Activated naive CD8-positive, alpha-beta T cell treated with anti-CD3 and anti-CD28 coated beads, Interleukin-2, amount 10 ng/mL, durations not matched to agents 7 days and 5 days (primary cell): ENCODE data around the gene CCDC169. TPM values are rescaled to one million over a fixed set of nuclear protein-coding genes. Genes with fewer than 3 reads are reported as not detected.
"Not testable (repeated sequence)": the region's sequence is repeated elsewhere in the genome, so short reads cannot be mapped to it uniquely, and the experiment has no call there.

Source experiments
- ATAC-seq: fragments of 150-1000 bp; cut with Tn5 transposase; one replicate; pipeline ENCODE4 v1.10.0; 2021; ENCODE audit warnings: low read depth, moderate library complexity
- POLR2A ChIA-PET: fragments of 350-600 bp; sonication (Branson Sonifier 250); formaldehyde crosslinking; loops from one replicate; lab custom pipeline; 2021; ENCODE audit warnings: antibody characterized with exemption; lab: Charles Lee
- DNase-seq: peaks from one replicate; pipeline ENCODE4 v3.0.0; 2021
- H3K27ac Mint-ChIP-seq: one replicate; pipeline ENCODE4 v1.8.0; 2022; ENCODE audit warnings: mild to moderate bottlenecking, mixed read lengths
- H3K27me3 Mint-ChIP-seq: one replicate; pipeline ENCODE4 v1.8.0; 2022; ENCODE audit warnings: mild to moderate bottlenecking, moderate library complexity, mixed read lengths
- H3K36me3 Mint-ChIP-seq: one replicate; pipeline ENCODE4 v1.8.0; 2021; ENCODE audit warnings: mild to moderate bottlenecking, mixed read lengths
- H3K4me1 Mint-ChIP-seq: one replicate; pipeline ENCODE4 v1.8.0; 2021; ENCODE audit warnings: mixed read lengths
- H3K4me3 Mint-ChIP-seq: one replicate; pipeline ENCODE4 v1.8.0; 2022; ENCODE audit warnings: mild to moderate bottlenecking, moderate library complexity, mixed read lengths
- H3K9me3 Mint-ChIP-seq: one replicate; pipeline ENCODE4 v1.8.0; 2021; ENCODE audit warnings: mixed read lengths
- total RNA-seq, 2 experiments: library from RNA; stranded (reverse); gene quantifications; one replicate each; pipeline ENCODE4 v1.2.3, GENCODE V29; 2021

The CCDC169 gene
- total RNA-seq, 2 experiments from 2014 or later, result not detected

DNA sequence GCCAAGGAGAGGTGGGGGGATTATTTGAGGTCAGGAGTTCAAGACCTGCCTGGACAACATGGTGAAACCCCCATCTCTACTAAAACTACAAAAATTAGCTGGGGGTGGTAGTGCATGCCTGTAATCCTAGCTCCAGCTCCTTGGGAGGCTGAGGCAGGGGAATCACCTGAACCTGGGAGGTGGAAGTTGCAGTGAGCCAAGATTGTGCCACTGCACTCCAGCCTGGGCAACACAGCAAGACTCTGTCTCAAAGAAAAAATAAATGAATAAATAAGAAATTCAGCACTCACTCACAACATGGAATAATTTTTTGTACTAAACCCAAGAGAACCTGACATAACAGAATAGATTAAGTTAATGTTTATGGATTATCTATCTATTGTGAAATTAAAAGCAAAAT is 34.6 kb upstream of the CCDC169 start:
- H3K27ac Mint-ChIP-seq, ATAC-seq, H3K9me3 Mint-ChIP-seq, H3K4me3 Mint-ChIP-seq, DNase-seq, POLR2A ChIA-PET, H3K27me3 Mint-ChIP-seq: not testable (repeated sequence)
- H3K4me1 Mint-ChIP-seq, result peaks cover 17% of the 10 kb centered on the region
- H3K36me3 Mint-ChIP-seq, result peaks cover 28% of the 10 kb centered on the region

DNA sequence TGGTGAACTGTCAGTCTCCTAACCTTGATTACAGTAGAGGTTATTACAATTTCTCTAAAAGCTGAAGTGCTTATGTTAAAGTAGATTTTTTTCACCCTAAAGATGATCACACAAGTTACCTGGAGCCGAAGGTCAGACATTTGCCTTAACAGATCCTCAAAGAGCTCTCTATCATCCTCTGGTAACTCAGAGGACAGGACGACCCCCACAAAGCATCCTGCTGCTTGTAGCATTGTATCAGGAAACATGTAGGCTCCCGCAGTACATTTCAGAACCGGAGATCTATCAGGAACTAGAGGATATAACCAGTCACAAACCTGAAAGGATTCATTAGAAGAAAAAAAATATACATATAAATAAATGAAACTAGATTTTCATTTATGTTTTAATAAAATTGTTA is 33.7 kb upstream of the CCDC169 start:
- Mint-ChIP-seq H3K9me3 (no peaks in the 10 kb centered on the region), H3K4me1 (peaks cover 8% of the 10 kb centered on the region), H3K27me3 (no peaks in the 10 kb centered on the region), H3K4me3 (no peak overlapping the region), H3K27ac (no peak overlapping the region), H3K36me3 (peaks cover 31% of the 10 kb centered on the region)
- no peak for DNase-seq
- POLR2A ChIA-PET, result no interaction called here
- no peak for ATAC-seq

DNA sequence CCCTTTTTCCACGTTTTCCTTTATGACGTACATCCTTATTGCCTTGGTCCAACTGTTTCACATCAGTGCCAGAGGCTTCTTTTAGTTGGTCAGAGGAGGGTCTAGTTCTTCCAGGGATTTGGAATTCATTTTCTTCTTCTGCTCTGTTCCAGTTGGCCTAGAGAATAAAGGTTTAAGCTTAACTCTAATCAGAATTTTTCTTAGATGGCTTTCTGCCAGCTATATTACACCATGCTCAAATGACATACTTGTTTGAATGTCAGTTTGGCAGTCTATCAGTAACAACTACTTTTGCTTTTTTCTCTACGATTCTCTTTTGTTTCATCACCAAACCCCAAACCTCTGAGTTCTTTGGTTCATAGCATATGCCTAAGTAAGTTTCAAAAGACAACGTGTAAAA is 31.7 kb upstream of the CCDC169 start:
- ATAC-seq (no peak), DNase-seq (no peak)
- Mint-ChIP-seq H3K27ac (no peak overlapping the region), H3K4me3 (no peak overlapping the region), H3K9me3 (no peaks in the 10 kb centered on the region), H3K27me3 (no peaks in the 10 kb centered on the region), H3K4me1 (peaks cover 7% of the 10 kb centered on the region), H3K36me3 (peaks cover 44% of the 10 kb centered on the region)
- POLR2A ChIA-PET, result no interaction called here

DNA sequence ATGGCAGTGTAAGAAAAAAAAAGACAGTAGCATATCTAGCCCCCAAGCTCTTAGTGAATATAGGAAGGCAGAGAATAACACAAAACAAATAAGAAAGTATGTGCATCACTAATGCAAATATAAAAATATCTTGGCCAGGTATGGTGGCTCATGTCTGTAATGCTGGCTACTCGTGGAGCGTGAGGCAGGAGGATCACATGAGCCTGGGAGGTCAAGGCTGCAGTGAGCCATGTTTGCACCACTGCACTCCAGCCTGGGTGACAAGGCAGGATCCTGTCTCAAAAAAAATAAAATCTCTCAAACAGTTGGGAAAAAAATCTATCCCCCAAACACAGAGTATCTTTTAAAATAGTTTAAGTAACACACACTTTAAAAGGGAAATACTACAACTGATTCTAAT is 31.2 kb upstream of the CCDC169 start:
- peaks cover 7% of the 10 kb centered on the region for H3K4me1 Mint-ChIP-seq
- no peaks in the 10 kb centered on the region for H3K9me3 Mint-ChIP-seq
- H3K27ac Mint-ChIP-seq, result no peak overlapping the region
- DNase-seq (no peak), ATAC-seq (no peak)
- no peak overlapping the region for H3K4me3 Mint-ChIP-seq
- H3K36me3 Mint-ChIP-seq, result peaks cover 45% of the 10 kb centered on the region
- POLR2A ChIA-PET, result no interaction called here
- no peaks in the 10 kb centered on the region for H3K27me3 Mint-ChIP-seq

DNA sequence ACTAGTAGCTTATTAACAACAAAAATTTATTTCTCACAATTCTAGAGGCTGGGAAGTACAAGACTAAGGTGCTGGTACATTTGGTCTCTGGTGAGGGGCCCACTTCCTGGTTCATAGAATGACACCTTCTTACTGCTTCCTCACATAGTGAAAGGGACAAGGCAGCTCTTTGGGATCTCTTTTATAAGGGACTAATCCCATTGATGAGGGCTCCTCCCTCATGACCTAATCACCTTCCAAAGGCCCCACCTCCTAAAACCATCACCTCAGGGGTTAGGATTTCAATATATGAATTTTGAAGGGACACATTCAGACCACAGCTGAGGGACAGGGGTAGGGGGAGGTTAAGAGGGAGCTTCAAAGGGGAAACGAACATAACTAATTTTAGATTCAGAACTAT is 28.3 kb upstream of the CCDC169 start:
- ATAC-seq (no peak), DNase-seq (no peak)
- no peaks in the 10 kb centered on the region for H3K9me3 Mint-ChIP-seq
- H3K27ac Mint-ChIP-seq, result no peak overlapping the region
- H3K27me3 Mint-ChIP-seq, result no peaks in the 10 kb centered on the region
- POLR2A ChIA-PET, result no interaction called here
- no peak overlapping the region for H3K4me3 Mint-ChIP-seq
- peaks cover 45% of the 10 kb centered on the region for H3K36me3 Mint-ChIP-seq
- H3K4me1 Mint-ChIP-seq, result peaks cover 3% of the 10 kb centered on the region

DNA sequence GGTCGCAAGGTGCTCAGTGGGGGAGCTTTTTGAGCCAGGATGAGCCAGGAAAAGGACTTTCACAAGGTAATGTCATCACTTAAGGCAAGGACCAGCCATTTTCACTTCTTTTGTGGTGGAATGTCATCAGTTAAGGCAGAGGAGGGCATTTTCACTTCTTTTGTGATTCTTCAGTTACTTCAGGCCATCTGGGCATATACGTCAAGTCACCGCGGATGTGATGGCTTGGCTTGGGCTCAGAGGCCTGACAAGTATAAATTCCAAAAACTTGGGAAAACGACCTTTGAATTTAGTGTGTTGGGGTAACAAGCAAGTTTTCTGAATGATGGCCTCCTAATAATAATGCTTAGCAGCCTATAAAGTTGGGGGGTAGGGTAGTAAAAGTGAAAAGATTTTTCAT is 27.3 kb upstream of the CCDC169 start:
- H3K4me3 Mint-ChIP-seq, ATAC-seq, DNase-seq, H3K9me3 Mint-ChIP-seq, H3K27ac Mint-ChIP-seq, H3K4me1 Mint-ChIP-seq, POLR2A ChIA-PET, H3K27me3 Mint-ChIP-seq: not testable (repeated sequence)
- peaks cover 43% of the 10 kb centered on the region for H3K36me3 Mint-ChIP-seq

DNA sequence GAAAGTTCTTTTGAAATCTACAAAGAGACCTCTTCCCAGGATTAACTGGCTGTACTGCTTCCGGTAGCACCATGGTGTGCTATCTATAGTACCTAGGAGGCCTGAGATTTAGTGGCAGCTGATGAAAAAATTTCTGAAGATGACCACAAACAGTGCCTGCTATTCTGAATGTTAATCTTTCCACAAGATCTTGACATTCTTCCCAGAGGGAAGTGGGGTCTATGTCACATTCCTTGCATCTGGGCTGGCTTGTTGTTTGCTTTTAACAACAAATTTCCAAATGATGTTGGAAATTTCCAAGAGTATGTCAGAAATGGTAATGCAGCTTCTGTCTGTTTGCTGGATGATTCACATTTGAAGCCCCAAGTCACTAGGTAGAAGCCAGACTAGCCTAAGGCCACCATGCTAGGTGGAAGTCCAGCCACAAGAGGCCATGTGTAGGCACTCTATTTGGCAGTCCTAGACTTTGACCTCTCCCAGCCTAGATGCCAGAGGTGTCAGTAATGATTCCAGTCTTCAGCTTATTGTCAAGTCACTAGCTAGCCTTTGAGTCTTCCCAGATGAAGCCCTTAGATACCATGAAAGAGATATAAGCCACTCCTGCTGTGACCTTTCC is 26.4 kb upstream of the CCDC169 start:
- Mint-ChIP-seq H3K27ac (no peak overlapping the region), H3K9me3 (no peaks in the 10 kb centered on the region), H3K4me1 (peaks cover 3% of the 10 kb centered on the region), H3K27me3 (no peaks in the 10 kb centered on the region), H3K36me3 (peaks cover 40% of the 10 kb centered on the region), H3K4me3 (no peak overlapping the region)
- POLR2A ChIA-PET, result no interaction called here
- no peak for DNase-seq
- ATAC-seq, result no peak

DNA sequence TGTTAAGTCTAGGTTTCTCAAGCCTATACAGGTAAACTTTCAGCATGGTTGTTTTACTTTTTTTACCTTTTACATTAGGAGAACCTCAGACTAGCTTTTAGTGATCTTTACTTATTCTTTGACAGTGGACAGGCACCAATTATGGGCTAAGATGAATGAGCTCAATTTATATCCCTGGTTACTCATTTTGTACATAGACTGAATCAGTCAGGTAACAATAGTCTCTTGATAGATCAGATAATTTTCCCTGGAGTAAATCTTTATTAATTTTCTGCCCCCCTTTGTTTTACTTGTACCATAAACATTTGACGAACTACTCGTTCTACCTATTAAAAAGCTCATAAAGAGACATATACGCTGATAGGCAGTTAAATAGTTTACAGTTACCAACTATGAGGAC is 25.8 kb upstream of the CCDC169 start:
- Mint-ChIP-seq H3K4me1 (peaks cover 3% of the 10 kb centered on the region), H3K36me3 (peaks cover 35% of the 10 kb centered on the region), H3K27ac (no peak overlapping the region), H3K27me3 (no peaks in the 10 kb centered on the region), H3K9me3 (no peaks in the 10 kb centered on the region), H3K4me3 (no peak overlapping the region)
- no peak for DNase-seq
- ATAC-seq, result no peak
- POLR2A ChIA-PET, result no interaction called here

DNA sequence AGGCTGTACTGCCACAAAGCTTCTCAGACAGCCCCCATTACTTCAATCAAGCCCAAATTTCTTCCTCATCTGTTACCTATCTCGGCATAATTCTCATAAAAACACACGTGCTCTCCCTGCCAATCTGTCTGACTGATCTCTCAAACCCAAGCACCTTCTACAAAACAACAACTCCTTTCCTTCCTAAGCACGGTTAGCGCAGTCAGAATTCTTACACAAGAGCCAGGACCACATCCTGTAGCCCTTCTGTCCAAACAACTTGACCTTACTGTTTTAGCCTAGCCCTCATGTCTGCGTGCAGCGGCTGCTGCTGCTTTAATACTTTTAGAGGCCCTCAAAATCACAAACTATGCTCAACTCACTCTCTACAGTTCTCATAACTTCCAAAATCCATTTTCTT is 22.2 kb upstream of the CCDC169 start:
- H3K27ac Mint-ChIP-seq, DNase-seq, H3K9me3 Mint-ChIP-seq, H3K27me3 Mint-ChIP-seq, POLR2A ChIA-PET, H3K4me1 Mint-ChIP-seq, ATAC-seq, H3K4me3 Mint-ChIP-seq: not testable (repeated sequence)
- H3K36me3 Mint-ChIP-seq, result peaks cover 22% of the 10 kb centered on the region

DNA sequence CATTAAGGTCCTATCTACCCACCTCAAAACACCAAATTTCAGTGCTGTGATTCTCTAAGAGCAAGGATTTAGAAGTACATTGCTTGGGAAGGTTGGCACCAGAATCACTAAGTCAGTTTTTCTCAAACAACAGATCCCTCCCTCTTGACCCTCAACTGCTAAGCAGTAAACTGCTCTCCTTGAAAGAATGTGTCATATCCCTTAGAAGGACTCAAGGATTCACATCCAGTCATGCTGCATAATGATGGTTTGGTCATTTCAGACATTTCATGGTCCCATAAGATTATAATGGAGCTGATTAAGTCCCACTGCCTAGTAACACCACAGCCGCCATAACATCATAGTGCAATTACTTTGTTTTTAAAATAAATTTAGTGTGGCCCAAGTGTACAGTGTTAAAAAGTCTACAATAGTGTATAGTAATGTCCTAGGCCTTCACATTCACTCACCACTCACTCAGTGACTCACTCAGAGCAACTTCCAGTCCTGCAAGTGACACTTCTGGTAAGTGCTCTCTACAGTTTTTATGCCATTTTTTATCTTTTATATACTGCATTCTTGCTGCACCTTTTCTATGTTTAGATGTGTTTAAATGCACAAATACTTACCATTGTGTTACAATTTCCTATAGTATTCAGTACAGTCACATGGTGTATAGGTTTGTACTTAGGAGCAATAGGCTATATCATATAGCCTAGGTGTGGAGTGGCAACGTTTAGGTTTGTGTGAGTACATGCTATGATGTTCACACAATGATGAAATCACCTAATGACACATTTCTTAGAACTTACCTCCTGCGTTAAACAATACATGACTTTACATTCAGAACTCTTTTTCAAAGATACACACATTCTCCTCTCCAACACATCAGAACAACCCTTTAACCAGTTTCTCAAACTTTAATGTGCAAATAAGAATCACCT is 15.7 kb upstream of the CCDC169 start:
- H3K27ac Mint-ChIP-seq, result no peak overlapping the region
- ATAC-seq (no peak), DNase-seq (no peak)
- no peak overlapping the region for H3K4me3 Mint-ChIP-seq
- H3K9me3 Mint-ChIP-seq, result no peaks in the 10 kb centered on the region
- POLR2A ChIA-PET, result no interaction called here
- H3K27me3 Mint-ChIP-seq, result no peaks in the 10 kb centered on the region
- H3K4me1 Mint-ChIP-seq, result no peaks in the 10 kb centered on the region
- peaks cover 23% of the 10 kb centered on the region for H3K36me3 Mint-ChIP-seq

DNA sequence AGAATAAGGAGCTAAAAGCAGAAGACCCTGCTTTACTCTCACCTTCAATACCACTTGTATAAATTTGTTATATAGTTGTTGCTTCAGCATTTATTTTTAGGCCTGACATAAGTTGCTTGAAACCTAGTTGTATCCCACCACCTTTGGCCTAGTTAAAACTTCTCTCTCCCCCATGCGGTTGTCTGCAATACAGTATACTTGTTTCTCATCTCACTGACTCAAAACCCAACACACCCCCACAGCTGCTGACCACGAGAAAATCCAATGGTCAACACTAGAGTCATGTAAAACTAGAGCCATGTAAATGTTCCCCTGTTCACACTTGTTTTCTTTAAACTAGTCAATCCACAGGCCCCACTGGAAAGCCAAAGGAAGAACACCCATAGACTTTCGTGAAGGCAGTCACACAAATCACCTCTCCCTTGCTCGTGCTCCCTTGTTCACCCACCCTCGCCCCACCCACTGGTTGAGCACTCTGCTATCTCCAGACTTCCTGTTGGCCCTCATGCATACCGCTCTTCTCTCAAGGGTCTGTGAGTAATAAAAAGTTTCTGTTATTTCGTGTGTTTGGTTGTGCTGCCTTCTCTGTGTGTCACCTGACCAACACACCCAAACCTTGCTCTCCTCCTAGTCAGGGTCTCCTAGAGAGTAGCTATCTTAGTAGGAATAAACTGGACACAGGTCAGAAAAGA is 12.9 kb upstream of the CCDC169 start:
- H3K27me3 Mint-ChIP-seq, result no peaks in the 10 kb centered on the region
- H3K36me3 Mint-ChIP-seq, result peaks cover 17% of the 10 kb centered on the region
- ATAC-seq, result no peak
- no peaks in the 10 kb centered on the region for H3K9me3 Mint-ChIP-seq
- H3K27ac Mint-ChIP-seq, result no peak overlapping the region
- no peak for DNase-seq
- POLR2A ChIA-PET, result no interaction called here
- H3K4me3 Mint-ChIP-seq, result no peak overlapping the region
- no peaks in the 10 kb centered on the region for H3K4me1 Mint-ChIP-seq

DNA sequence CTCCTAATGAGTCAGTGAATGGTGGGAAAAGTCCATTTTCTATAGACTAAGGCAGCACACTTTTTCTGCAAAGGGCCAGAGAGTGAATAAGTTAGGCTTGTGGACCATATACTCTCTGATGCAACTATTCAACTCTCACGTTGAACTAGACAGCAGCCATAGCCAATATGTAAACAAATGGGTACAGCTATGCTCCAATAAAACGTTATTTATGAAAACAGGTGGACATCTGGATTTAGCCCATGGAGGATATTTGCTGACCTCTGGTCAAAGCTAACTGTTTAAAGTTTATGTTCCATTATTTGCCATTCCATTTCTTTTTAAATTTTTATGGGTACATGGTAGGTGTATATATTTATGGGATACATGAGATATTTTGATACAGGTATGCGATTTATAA is 4.7 kb upstream of the CCDC169 start:
- no peaks in the 10 kb centered on the region for H3K9me3 Mint-ChIP-seq
- ATAC-seq (no peak), DNase-seq (no peak)
- H3K27me3 Mint-ChIP-seq, result peaks cover 22% of the 10 kb centered on the region
- POLR2A ChIA-PET, result no interaction called here
- no peak overlapping the region for H3K4me3 Mint-ChIP-seq
- H3K27ac Mint-ChIP-seq, result no peak overlapping the region
- peaks cover 4% of the 10 kb centered on the region for H3K36me3 Mint-ChIP-seq
- peaks cover 7% of the 10 kb centered on the region for H3K4me1 Mint-ChIP-seq

DNA sequence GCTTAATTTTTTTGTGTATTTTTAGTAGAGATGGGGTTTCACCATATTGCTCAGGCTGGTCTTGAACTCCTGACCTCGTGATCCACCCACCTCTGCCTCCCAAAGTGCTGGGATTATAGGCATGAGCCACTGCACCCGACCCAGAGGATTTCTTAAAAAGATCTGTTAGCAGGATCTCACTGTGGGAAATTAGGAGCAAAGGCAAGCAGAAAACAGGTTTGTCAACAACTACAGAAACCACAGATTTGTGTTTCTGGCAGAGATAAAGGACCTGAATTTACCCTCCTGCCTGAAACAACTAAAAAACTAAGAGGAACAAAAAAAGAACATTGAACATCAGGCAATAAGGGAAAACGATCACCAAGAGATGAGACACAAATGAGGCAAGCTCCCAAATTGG is 1.9 kb upstream of the CCDC169 start:
- DNase-seq, H3K36me3 Mint-ChIP-seq, H3K9me3 Mint-ChIP-seq, ATAC-seq, H3K4me3 Mint-ChIP-seq, H3K27ac Mint-ChIP-seq, POLR2A ChIA-PET: not testable (repeated sequence)
- Mint-ChIP-seq H3K4me1 (peaks cover 10% of the 10 kb centered on the region), H3K27me3 (peaks cover 30% of the 10 kb centered on the region)
